Choroid plexus epithelial cell (primary cell): ENCODE results near the gene ZSWIM1.

Experiments
- DNase-seq: peaks from one replicate; pipeline ENCODE4 v3.0.0-alpha.2; 2010; ENCODE audit warnings: low read depth
- H3K4me3 ChIP-seq: 2 replicates; pipeline ENCODE4 v1.5.1; 2011; ENCODE audit warnings: low read depth, mild to moderate bottlenecking, control low read depth, low read length, moderate library complexity
- TF ChIP-seq, protein P1 (sequence below): conservative IDR thresholded peaks from 2 replicates; pipeline ENCODE4 v1.5.1; 2011; ENCODE audit warnings: low read depth, mild to moderate bottlenecking, control low read depth, inconsistent platforms, low read length, moderate library complexity

Gene ZSWIM1

DNA sequence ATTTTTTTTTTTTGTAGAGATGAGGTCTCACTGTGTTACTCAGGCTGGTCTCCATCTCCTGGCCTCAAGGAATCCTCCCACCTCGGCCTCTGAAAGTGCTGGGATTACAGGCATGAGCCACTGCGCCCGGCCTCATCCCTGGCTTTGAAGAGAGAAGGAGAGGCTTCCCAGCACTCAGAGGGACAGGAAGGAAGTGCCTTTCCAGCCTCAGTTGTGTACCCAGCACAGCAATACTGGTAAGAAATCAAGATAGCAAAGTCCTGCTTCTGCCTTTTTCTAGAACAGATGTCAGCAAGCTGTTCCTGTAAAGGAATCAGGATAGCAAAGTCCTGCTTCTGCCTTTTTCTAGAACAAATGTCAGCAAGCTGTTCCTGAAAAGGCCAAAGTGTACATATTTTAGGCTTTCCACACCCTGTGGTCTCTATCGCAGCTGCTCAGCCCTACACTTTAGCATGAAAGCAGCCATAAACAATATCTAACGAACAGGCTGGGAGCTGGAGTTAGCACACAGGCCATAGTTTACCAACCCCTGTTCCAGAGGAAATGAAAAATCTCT lies 37.2 kb downstream of the ZSWIM1 start:
- TF ChIP-seq, protein P1, sequence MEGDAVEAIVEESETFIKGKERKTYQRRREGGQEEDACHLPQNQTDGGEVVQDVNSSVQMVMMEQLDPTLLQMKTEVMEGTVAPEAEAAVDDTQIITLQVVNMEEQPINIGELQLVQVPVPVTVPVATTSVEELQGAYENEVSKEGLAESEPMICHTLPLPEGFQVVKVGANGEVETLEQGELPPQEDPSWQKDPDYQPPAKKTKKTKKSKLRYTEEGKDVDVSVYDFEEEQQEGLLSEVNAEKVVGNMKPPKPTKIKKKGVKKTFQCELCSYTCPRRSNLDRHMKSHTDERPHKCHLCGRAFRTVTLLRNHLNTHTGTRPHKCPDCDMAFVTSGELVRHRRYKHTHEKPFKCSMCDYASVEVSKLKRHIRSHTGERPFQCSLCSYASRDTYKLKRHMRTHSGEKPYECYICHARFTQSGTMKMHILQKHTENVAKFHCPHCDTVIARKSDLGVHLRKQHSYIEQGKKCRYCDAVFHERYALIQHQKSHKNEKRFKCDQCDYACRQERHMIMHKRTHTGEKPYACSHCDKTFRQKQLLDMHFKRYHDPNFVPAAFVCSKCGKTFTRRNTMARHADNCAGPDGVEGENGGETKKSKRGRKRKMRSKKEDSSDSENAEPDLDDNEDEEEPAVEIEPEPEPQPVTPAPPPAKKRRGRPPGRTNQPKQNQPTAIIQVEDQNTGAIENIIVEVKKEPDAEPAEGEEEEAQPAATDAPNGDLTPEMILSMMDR, result no peak
- DNase-seq, result peak; percentile 91
- H3K4me3 ChIP-seq, result no peak overlapping the region

GRCh38 chr20:45918779-45919537 lies 37.9 kb downstream of the ZSWIM1 start:
- H3K4me3 ChIP-seq, result no peak overlapping the region
- peak; percentile 47 for DNase-seq
- TF ChIP-seq, protein P1, result no peak

- peak overlapping the region; percentile 10 for H3K4me3 ChIP-seq
- TF ChIP-seq, protein P1, result no peak
- DNase-seq, result peak; percentile 98
These were observed 38.7 kb downstream of the ZSWIM1 start for GRCh38 chr20:45919542-45920399.

GRCh38 chr20:45920462-45921336 lies 39.7 kb downstream of the ZSWIM1 start:
- DNase-seq, result peak; percentile 50
- H3K4me3 ChIP-seq, result peak overlapping the region; percentile 10
- TF ChIP-seq, protein P1, result no peak

DNA sequence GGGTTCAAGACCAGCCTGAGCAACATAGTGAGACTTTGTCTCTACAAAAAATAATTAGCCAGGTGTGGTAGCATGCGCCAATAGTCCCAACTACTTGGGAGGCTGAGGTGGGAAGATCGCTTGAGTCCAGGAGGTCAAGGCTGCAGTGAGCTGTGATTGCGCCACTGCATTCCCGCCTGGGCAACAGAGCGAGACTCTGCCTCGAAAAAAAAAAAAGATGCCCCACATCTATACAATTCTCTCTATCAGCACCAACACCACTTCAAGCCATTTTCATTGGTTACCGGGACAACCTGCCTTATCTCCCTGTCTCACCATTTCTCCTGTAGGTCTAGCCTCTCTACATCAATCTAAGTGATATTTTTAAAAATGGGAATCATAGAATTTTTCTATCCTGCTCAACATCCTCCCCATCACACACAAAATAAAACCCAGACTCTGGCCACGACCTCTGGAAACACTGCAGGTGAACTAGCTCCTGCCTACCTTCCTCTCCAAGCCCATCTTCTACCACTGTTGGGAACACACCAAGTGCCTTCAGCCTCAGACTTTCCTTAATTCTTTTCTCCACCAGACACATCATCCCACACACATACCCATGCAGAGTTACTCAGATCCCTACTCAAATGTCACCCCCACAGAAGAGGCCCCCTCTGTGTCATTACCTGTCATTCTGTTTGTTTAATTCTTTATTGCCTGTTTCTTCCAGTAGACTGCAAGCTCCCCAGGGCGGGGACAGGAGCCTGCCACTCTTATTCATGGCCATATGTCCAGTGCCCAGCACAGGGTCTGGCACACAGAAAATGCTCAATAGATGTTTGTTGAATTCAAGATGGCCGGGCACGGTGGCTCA lies 40.5 kb downstream of the ZSWIM1 start:
- TF ChIP-seq, protein P1, result no peak
- H3K4me3 ChIP-seq, result no peak overlapping the region
- no peak for DNase-seq
